Measurements from ENCODE around the gene MYO7B.

Gene MYO7B

DNA sequence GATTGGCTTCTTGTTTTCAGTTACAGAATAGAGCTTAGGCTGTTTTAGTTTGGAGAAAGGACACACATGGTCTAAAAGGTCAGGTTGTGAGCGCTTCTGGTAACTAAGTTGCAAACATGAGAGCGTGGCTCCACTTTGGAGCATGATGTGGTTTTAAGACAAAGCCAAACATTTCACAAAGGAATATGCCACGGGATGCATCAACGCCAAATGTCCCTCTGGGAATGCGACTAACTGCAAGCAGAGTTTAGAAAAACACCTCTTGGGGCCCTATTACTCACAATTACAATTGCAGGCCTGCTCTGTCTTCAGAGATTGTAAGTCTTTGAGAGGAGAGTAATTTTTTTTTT is 25.4 kb downstream of the MYO7B start:
- Histone ChIP-seq H4K20me1 (ENCODE audit: insufficient read depth, low read length) (no peaks in the 10 kb centered on the region), H3K36me3 (replicated peaks; ENCODE audit: low read depth, low read length) (no peaks in the 10 kb centered on the region), H3K4me1 (ENCODE audit: low read length) (peaks cover 17% of the 10 kb centered on the region), H2AFZ (ENCODE audit: low read depth, low read length) (no peak overlapping the region), H3K9me3 (ENCODE audit: insufficient read depth, low read length) (no peaks in the 10 kb centered on the region), H3K27ac (ENCODE audit: low read length) (no peak overlapping the region), H3K9ac (ENCODE audit: low read length) (no peak overlapping the region), H3K4me3 (ENCODE audit: low read length) (no peak overlapping the region), H3K27me3 (ENCODE audit: low read depth, low read length) (peaks cover 16% of the 10 kb centered on the region), H3K4me2 (ENCODE audit: low read length) (no peak overlapping the region), H3K79me2 (ENCODE audit: low read length) (no peaks in the 10 kb centered on the region)
- no peak for TF ChIP-seq EZH2phosphoT487 (IDR thresholded peaks at IDR 0.05; ENCODE audit: low read depth)
- TF ChIP-seq, protein P1, sequence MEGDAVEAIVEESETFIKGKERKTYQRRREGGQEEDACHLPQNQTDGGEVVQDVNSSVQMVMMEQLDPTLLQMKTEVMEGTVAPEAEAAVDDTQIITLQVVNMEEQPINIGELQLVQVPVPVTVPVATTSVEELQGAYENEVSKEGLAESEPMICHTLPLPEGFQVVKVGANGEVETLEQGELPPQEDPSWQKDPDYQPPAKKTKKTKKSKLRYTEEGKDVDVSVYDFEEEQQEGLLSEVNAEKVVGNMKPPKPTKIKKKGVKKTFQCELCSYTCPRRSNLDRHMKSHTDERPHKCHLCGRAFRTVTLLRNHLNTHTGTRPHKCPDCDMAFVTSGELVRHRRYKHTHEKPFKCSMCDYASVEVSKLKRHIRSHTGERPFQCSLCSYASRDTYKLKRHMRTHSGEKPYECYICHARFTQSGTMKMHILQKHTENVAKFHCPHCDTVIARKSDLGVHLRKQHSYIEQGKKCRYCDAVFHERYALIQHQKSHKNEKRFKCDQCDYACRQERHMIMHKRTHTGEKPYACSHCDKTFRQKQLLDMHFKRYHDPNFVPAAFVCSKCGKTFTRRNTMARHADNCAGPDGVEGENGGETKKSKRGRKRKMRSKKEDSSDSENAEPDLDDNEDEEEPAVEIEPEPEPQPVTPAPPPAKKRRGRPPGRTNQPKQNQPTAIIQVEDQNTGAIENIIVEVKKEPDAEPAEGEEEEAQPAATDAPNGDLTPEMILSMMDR (IDR thresholded peaks at IDR 0.05; ENCODE audit: low read depth, low read length) = no peak

GRCh38 chr2:127561371-127561770 is 25.9 kb downstream of the MYO7B start:
- TF ChIP-seq, protein P1 (IDR thresholded peaks at IDR 0.05; ENCODE audit: low read depth, low read length) = no peak
- TF ChIP-seq EZH2phosphoT487 (IDR thresholded peaks at IDR 0.05; ENCODE audit: low read depth) = no peak
- H4K20me1 ChIP-seq (ENCODE audit: insufficient read depth, low read length) = no peaks in the 10 kb centered on the region
- H2AFZ ChIP-seq (ENCODE audit: low read depth, low read length) = no peak overlapping the region
- no peak overlapping the region for H3K27ac ChIP-seq (ENCODE audit: low read length)
- H3K4me3 ChIP-seq (ENCODE audit: low read length) = no peak overlapping the region
- no peak overlapping the region for H3K4me2 ChIP-seq (ENCODE audit: low read length)
- H3K36me3 ChIP-seq (replicated peaks; ENCODE audit: low read depth, low read length) = no peaks in the 10 kb centered on the region
- no peaks in the 10 kb centered on the region for H3K9me3 ChIP-seq (ENCODE audit: insufficient read depth, low read length)
- H3K4me1 ChIP-seq (ENCODE audit: low read length) = peaks cover 17% of the 10 kb centered on the region
- no peaks in the 10 kb centered on the region for H3K79me2 ChIP-seq (ENCODE audit: low read length)
- peaks cover 16% of the 10 kb centered on the region for H3K27me3 ChIP-seq (ENCODE audit: low read depth, low read length)
- H3K9ac ChIP-seq (ENCODE audit: low read length) = no peak overlapping the region

DNA sequence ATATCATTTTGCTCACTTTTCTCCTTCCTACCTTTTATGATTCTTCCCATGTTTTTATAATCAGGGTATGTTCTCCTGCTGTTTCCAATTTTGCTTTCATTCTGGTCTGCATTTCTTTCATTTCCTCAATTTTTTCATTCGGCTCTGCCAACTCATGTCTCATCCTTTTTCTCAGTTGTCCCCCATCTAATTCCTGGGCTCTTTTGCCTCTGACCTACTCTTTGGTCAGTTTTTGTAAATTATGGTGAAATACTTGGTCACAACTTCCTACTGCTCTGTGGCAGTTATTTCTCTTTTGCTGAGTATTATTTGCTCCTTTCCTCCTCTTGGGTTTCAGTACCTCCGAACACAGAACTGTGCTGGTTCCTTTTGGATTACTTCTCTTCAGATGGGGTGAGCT is 27.5 kb downstream of the MYO7B start:
- no peak overlapping the region for H2AFZ ChIP-seq (ENCODE audit: low read depth, low read length)
- TF ChIP-seq, protein P1 (IDR thresholded peaks at IDR 0.05; ENCODE audit: low read depth, low read length) = no peak
- no peak for TF ChIP-seq EZH2phosphoT487 (IDR thresholded peaks at IDR 0.05; ENCODE audit: low read depth)
- no peak overlapping the region for H3K4me3 ChIP-seq (ENCODE audit: low read length)
- no peak overlapping the region for H3K27ac ChIP-seq (ENCODE audit: low read length)
- peaks cover 17% of the 10 kb centered on the region for H3K4me1 ChIP-seq (ENCODE audit: low read length)
- H4K20me1 ChIP-seq (ENCODE audit: insufficient read depth, low read length) = no peaks in the 10 kb centered on the region
- H3K4me2 ChIP-seq (ENCODE audit: low read length) = peak overlapping the region; percentile 63
- no peaks in the 10 kb centered on the region for H3K36me3 ChIP-seq (replicated peaks; ENCODE audit: low read depth, low read length)
- peaks cover 9% of the 10 kb centered on the region; the same call in 1 of the 2 replicates for H3K27me3 ChIP-seq (ENCODE audit: low read depth, low read length)
- H3K79me2 ChIP-seq (ENCODE audit: low read length) = no peaks in the 10 kb centered on the region
- H3K9me3 ChIP-seq (ENCODE audit: insufficient read depth, low read length) = no peaks in the 10 kb centered on the region
- H3K9ac ChIP-seq (ENCODE audit: low read length) = no peak overlapping the region

DNA sequence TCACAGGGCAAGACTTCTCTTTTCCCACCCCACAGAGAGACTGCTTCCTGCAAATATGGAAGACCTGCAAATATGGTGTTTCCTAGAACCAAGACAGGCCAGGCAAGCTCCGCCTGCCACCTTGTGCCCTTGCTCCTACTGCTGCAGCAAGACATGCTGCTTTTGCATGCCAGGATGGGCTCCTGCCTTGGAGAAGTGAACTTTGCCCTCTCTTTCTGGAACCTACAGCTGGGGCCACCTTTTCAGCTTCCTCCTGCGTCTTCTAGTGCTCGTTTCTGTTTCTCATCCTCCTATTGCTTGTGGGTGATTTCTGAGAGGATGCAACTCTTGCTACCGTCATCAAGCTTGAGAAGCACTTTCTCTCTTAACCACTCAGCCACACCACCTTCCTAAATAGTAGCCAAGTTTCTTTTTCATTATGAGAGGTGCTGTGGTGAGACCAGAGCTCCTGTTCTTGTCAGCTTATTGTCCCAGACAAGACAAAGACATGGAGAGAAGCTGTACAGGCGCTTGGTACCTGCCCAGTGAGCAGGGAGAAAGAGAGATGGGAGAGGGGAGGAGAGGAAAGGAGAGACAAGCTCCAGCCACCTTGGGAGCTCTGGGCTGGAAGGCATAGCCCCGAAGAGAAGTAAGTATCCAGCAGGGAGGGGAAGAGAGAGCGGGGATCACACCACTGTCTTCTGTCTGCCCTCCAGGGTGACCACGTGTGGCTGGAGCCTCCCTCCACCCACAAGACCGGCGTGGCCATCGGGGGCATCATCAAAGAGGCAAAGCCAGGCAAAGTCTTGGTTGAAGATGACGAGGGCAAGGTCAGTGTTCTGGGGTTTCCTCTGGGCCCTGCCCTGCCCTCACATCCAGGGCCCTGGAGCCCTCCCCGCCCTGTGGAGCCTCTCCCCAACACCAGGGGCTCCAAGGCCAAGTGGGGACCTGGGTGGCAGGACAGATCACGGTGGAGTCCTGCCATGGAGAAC is 28.3 kb downstream of the MYO7B start:
- Histone ChIP-seq H2AFZ (ENCODE audit: low read depth, low read length) (peak overlapping the region; percentile 58), H3K9ac (ENCODE audit: low read length) (no peak overlapping the region), H3K4me3 (ENCODE audit: low read length) (peak overlapping the region; percentile 49), H4K20me1 (ENCODE audit: insufficient read depth, low read length) (no peaks in the 10 kb centered on the region), H3K4me1 (ENCODE audit: low read length) (peaks cover 17% of the 10 kb centered on the region), H3K9me3 (ENCODE audit: insufficient read depth, low read length) (no peaks in the 10 kb centered on the region), H3K27ac (ENCODE audit: low read length) (no peak overlapping the region), H3K36me3 (replicated peaks; ENCODE audit: low read depth, low read length) (no peaks in the 10 kb centered on the region), H3K4me2 (ENCODE audit: low read length) (peak overlapping the region; percentile 63), H3K79me2 (ENCODE audit: low read length) (no peaks in the 10 kb centered on the region), H3K27me3 (ENCODE audit: low read depth, low read length) (peaks cover 5% of the 10 kb centered on the region; the same call in 1 of the 2 replicates)
- no peak for TF ChIP-seq EZH2phosphoT487 (IDR thresholded peaks at IDR 0.05; ENCODE audit: low read depth)
- TF ChIP-seq, protein P1 (IDR thresholded peaks at IDR 0.05; ENCODE audit: low read depth, low read length) = no peak

Measured in OCI-LY3 (cell line).